H4 (cell line): ENCODE measurements around the gene MGP. TPM values are rescaled to one million over a fixed set of nuclear protein-coding genes. Genes with fewer than 3 reads are reported as not detected.

Source experiments
- total RNA-seq: library from RNA; depleted of rRNA; stranded (reverse); fragments of >200 nt; shearing (Covaris generic); gene quantifications from 2 replicates; pipeline ENCODE4 v1.2.3, GENCODE V29; 2014; rRNA removed

Gene MGP
- total RNA-seq, 1 experiment from 2014 or later = 42.8 TPM

Other genes starting within 250 kb of the MGP start
- gene GUCY2C, start 189.3 kb downstream of the MGP start, total RNA-seq = not detected in 2 replicates
- 21.3 and 35.5 TPM in 2 replicates for gene WBP11, start 82.4 kb downstream of the MGP start, total RNA-seq
- 1.2 and 2.8 TPM in 2 replicates for gene C12orf60, start 82.2 kb downstream of the MGP start, total RNA-seq
- not detected in 2 replicates for gene SMCO3, start 71.7 kb downstream of the MGP start, total RNA-seq
- not detected in 2 replicates for gene ART4, start 42.3 kb downstream of the MGP start, total RNA-seq
- not detected in 2 replicates for gene ERP27, start 52.7 kb upstream of the MGP start, total RNA-seq
- 5.8 and 15.1 TPM in 2 replicates for gene ARHGDIB, start 75.7 kb upstream of the MGP start, total RNA-seq
- not detected in 2 replicates for gene PDE6H, start 87.2 kb upstream of the MGP start, total RNA-seq